ENCODE data around the gene FAM114A1. TPM values are rescaled to one million over a fixed set of nuclear protein-coding genes. Genes with fewer than 3 reads are reported as not detected.
A peak's percentile ranks its signal among the peaks of the same experiment; 100 is the strongest.
"Not testable (repeated sequence)": the region's sequence is repeated elsewhere in the genome, so short reads cannot be mapped to it uniquely, and the experiment has no call there.

The FAM114A1 gene
- total RNA-seq, 2 experiments from 2014 or later, result 0.50 to 0.65 TPM

- DNase-seq, result no peak
- Mint-ChIP-seq H3K36me3 (peaks cover 11% of the 10 kb centered on the region), H3K27me3 (peaks cover 2% of the 10 kb centered on the region), H3K4me3 (no peak overlapping the region), H3K4me1 (ENCODE audit: low read depth) (peaks cover 62% of the 10 kb centered on the region), H3K9me3 (peaks cover 6% of the 10 kb centered on the region), H3K27ac (peak overlapping the region; percentile 97)
- ChIA-PET POLR2A (interaction anchor here (4.4 kb wide), 1 partner anchor 30 kb away, joined by 44 read pairs; no protein-coding TSS in a partner anchor), CTCF (no interaction called here)
- intact Hi-C loops (cut with micrococcal nuclease), result loop anchor here (10.0 kb wide), 1 partner anchor 399 kb away; no protein-coding TSS in a partner anchor
Observed at GRCh38 chr4:38955957-38956356, 88.4 kb downstream of the FAM114A1 start.

- intact Hi-C loops (cut with micrococcal nuclease), result loop anchor here (10.0 kb wide), 1 partner anchor 397 kb away; no protein-coding TSS in a partner anchor
- no peak for DNase-seq
- Mint-ChIP-seq H3K27ac (peak overlapping the region; percentile 97), H3K36me3 (peaks cover 14% of the 10 kb centered on the region), H3K9me3 (peaks cover 18% of the 10 kb centered on the region), H3K27me3 (peaks cover 2% of the 10 kb centered on the region), H3K4me1 (ENCODE audit: low read depth) (peaks cover 50% of the 10 kb centered on the region), H3K4me3 (peak overlapping the region; percentile 47)
- POLR2A ChIA-PET, result interaction anchor here (1.4 to 4.4 kb wide), 4 partner anchors 8 to 89 kb away, joined by 6 to 44 read pairs (median 10); no protein-coding TSS in a partner anchor
- CTCF ChIA-PET, result interaction anchor here (1.1 to 1.7 kb wide), 4 partner anchors 8 to 73 kb away, joined by 4 to 8 read pairs (median 6); no protein-coding TSS in a partner anchor
Observed at GRCh38 chr4:38957261-38957815, 89.7 kb downstream of the FAM114A1 start.

GRCh38 chr4:38957893-38958292 is 90.3 kb downstream of the FAM114A1 start:
- CTCF ChIA-PET, result interaction anchor here (0.8 to 1.7 kb wide), 8 partner anchors 9 to 177 kb away, joined by 3 to 8 read pairs (median 4); no protein-coding TSS in a partner anchor
- H3K27ac Mint-ChIP-seq, result peak overlapping the region; percentile 97
- intact Hi-C loops (cut with micrococcal nuclease), result loop anchor here (1.0 to 10.0 kb wide), 6 partner anchors 9 to 397 kb away; partner anchors contain the start of gene TMEM156

GRCh38 chr4:38958453-38959190 is 91.0 kb downstream of the FAM114A1 start:
- Mint-ChIP-seq H3K27me3 (peaks cover under 1% of the 10 kb centered on the region), H3K4me1 (ENCODE audit: low read depth) (peaks cover 43% of the 10 kb centered on the region), H3K4me3 (no peak overlapping the region), H3K27ac (peak overlapping the region; percentile 97), H3K9me3 (peaks cover 18% of the 10 kb centered on the region), H3K36me3 (peaks cover 14% of the 10 kb centered on the region)
- CTCF ChIA-PET, result interaction anchor here (0.8 to 1.7 kb wide), 10 partner anchors 9 to 176 kb away, joined by 3 to 8 read pairs (median 4); no protein-coding TSS in a partner anchor
- intact Hi-C loops (cut with micrococcal nuclease), result loop anchor here (1.0 to 10.0 kb wide), 6 partner anchors 9 to 396 kb away; partner anchors contain the start of gene TMEM156
- no peak for DNase-seq
- POLR2A ChIA-PET, result interaction anchor here (0.8 to 4.4 kb wide), 5 partner anchors 9 to 87 kb away, joined by 5 to 44 read pairs (median 8); no protein-coding TSS in a partner anchor

More at GRCh38 chr4:38957893-38958292, 90.3 kb downstream of the FAM114A1 start:
- POLR2A ChIA-PET, result interaction anchor here (0.8 to 4.4 kb wide), 5 partner anchors 9 to 88 kb away, joined by 5 to 44 read pairs (median 8); no protein-coding TSS in a partner anchor
- peaks cover 2% of the 10 kb centered on the region for H3K27me3 Mint-ChIP-seq
- peak overlapping the region; percentile 10 for H3K4me3 Mint-ChIP-seq
- H3K9me3 Mint-ChIP-seq, result peaks cover 18% of the 10 kb centered on the region
- peaks cover 14% of the 10 kb centered on the region for H3K36me3 Mint-ChIP-seq
- peaks cover 45% of the 10 kb centered on the region for H3K4me1 Mint-ChIP-seq (ENCODE audit: low read depth)
- peak; percentile 42 for DNase-seq

- H3K36me3 Mint-ChIP-seq, result peaks cover 17% of the 10 kb centered on the region
- H3K27ac Mint-ChIP-seq, result peak overlapping the region; percentile 97
- intact Hi-C loops (cut with micrococcal nuclease), result loop anchor here (10.0 kb wide), 1 partner anchor 396 kb away; no protein-coding TSS in a partner anchor
- not testable (repeated sequence) for H3K27me3 Mint-ChIP-seq, H3K4me3 Mint-ChIP-seq, DNase-seq
- POLR2A ChIA-PET, result interaction anchor here (4.4 kb wide), 1 partner anchor 27 kb away, joined by 44 read pairs; no protein-coding TSS in a partner anchor
- peaks cover 41% of the 10 kb centered on the region for H3K4me1 Mint-ChIP-seq (ENCODE audit: low read depth)
- H3K9me3 Mint-ChIP-seq, result peaks cover 21% of the 10 kb centered on the region
- CTCF ChIA-PET, result interaction anchor here (0.8 to 1.7 kb wide), 4 partner anchors 10 to 30 kb away, joined by 3 to 6 read pairs (median 3); no protein-coding TSS in a partner anchor
Observed at GRCh38 chr4:38959248-38959647, 91.6 kb downstream of the FAM114A1 start.

GRCh38 chr4:38964942-38965775 is 97.6 kb downstream of the FAM114A1 start:
- H3K27ac Mint-ChIP-seq, result no peak overlapping the region
- no peaks in the 10 kb centered on the region for H3K27me3 Mint-ChIP-seq
- no peak overlapping the region for H3K4me3 Mint-ChIP-seq
- H3K9me3 Mint-ChIP-seq, result peaks cover 14% of the 10 kb centered on the region
- POLR2A ChIA-PET, result no interaction called here
- intact Hi-C loops (cut with micrococcal nuclease), result no loop called here
- peaks cover 57% of the 10 kb centered on the region for H3K36me3 Mint-ChIP-seq
- no peak for DNase-seq
- H3K4me1 Mint-ChIP-seq (ENCODE audit: low read depth), result peaks cover 27% of the 10 kb centered on the region
- CTCF ChIA-PET, result interaction anchor here (1.0 kb wide), 1 partner anchor 12 kb away, joined by 3 read pairs; no protein-coding TSS in a partner anchor

- CTCF ChIA-PET, result no interaction called here
- Mint-ChIP-seq H3K9me3 (peaks cover 14% of the 10 kb centered on the region), H3K4me1 (ENCODE audit: low read depth) (peaks cover 28% of the 10 kb centered on the region), H3K4me3 (no peak overlapping the region), H3K27me3 (no peaks in the 10 kb centered on the region), H3K27ac (peak overlapping the region; percentile 68), H3K36me3 (peaks cover 59% of the 10 kb centered on the region)
- no peak for DNase-seq
- POLR2A ChIA-PET, result interaction anchor here (1.2 kb wide), 1 partner anchor 19 kb away, joined by 3 read pairs; no protein-coding TSS in a partner anchor
- intact Hi-C loops (cut with micrococcal nuclease), result no loop called here
Observed at GRCh38 chr4:38965866-38966265, 98.3 kb downstream of the FAM114A1 start.

GRCh38 chr4:38967260-38968095 is 99.9 kb downstream of the FAM114A1 start:
- DNase-seq, result no peak
- H3K36me3 Mint-ChIP-seq, result peaks cover 58% of the 10 kb centered on the region
- H3K27me3 Mint-ChIP-seq, result no peaks in the 10 kb centered on the region
- intact Hi-C loops (cut with micrococcal nuclease), result loop anchor here (1.0 kb wide), 1 partner anchor 9 kb away; no protein-coding TSS in a partner anchor
- POLR2A ChIA-PET, result no interaction called here
- peak overlapping the region; percentile 82 for H3K27ac Mint-ChIP-seq
- peaks cover 2% of the 10 kb centered on the region for H3K9me3 Mint-ChIP-seq
- H3K4me1 Mint-ChIP-seq (ENCODE audit: low read depth), result peaks cover 31% of the 10 kb centered on the region
- no peak overlapping the region for H3K4me3 Mint-ChIP-seq
- CTCF ChIA-PET, result interaction anchor here (1.0 kb wide), 1 partner anchor 65 kb away, joined by 3 read pairs; no protein-coding TSS in a partner anchor

- H3K27ac Mint-ChIP-seq, result no peak overlapping the region
Observed at GRCh38 chr4:38968668-38969067, 101.1 kb downstream of the FAM114A1 start.

GRCh38 chr4:38976308-38976707 is 108.7 kb downstream of the FAM114A1 start:
- no peak for DNase-seq
- Mint-ChIP-seq H3K4me3 (no peak overlapping the region), H3K27ac (no peak overlapping the region), H3K9me3 (no peaks in the 10 kb centered on the region), H3K27me3 (no peaks in the 10 kb centered on the region), H3K36me3 (peaks cover 25% of the 10 kb centered on the region), H3K4me1 (ENCODE audit: low read depth) (peaks cover 19% of the 10 kb centered on the region)
- intact Hi-C loops (cut with micrococcal nuclease), result no loop called here
- ChIA-PET CTCF (no interaction called here), POLR2A (no interaction called here)

More at GRCh38 chr4:38968668-38969067, 101.1 kb downstream of the FAM114A1 start:
- Mint-ChIP-seq H3K36me3 (peaks cover 58% of the 10 kb centered on the region), H3K9me3 (peaks cover 2% of the 10 kb centered on the region), H3K27me3 (no peaks in the 10 kb centered on the region), H3K4me3 (no peak overlapping the region), H3K4me1 (ENCODE audit: low read depth) (peaks cover 29% of the 10 kb centered on the region)
- intact Hi-C loops (cut with micrococcal nuclease), result no loop called here
- POLR2A ChIA-PET, result no interaction called here
- no peak for DNase-seq
- CTCF ChIA-PET, result no interaction called here
